ENCODE results near the gene VEGFA.
A peak's percentile ranks its signal among the peaks of the same experiment; 100 is the strongest.

The VEGFA gene

DNA sequence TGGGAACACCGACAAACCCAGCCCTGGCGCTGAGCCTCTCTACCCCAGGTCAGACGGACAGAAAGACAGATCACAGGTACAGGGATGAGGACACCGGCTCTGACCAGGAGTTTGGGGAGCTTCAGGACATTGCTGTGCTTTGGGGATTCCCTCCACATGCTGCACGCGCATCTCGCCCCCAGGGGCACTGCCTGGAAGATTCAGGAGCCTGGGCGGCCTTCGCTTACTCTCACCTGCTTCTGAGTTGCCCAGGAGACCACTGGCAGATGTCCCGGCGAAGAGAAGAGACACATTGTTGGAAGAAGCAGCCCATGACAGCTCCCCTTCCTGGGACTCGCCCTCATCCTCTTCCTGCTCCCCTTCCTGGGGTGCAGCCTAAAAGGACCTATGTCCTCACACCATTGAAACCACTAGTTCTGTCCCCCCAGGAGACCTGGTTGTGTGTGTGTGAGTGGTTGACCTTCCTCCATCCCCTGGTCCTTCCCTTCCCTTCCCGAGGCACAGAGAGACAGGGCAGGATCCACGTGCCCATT, 15.3 kb downstream of the VEGFA start:
- no peak for DNase-seq (ENCODE audit: low spot score)

GRCh38 chr6:43785904-43786303, 15.9 kb downstream of the VEGFA start:
- no peak for DNase-seq (ENCODE audit: low spot score)

- DNase-seq (ENCODE audit: low spot score) = no peak
These were observed 16.8 kb downstream of the VEGFA start for GRCh38 chr6:43786664-43787329.

- DNase-seq (ENCODE audit: low spot score) = no peak
These were observed 18.3 kb downstream of the VEGFA start for GRCh38 chr6:43788301-43788700.

DNA sequence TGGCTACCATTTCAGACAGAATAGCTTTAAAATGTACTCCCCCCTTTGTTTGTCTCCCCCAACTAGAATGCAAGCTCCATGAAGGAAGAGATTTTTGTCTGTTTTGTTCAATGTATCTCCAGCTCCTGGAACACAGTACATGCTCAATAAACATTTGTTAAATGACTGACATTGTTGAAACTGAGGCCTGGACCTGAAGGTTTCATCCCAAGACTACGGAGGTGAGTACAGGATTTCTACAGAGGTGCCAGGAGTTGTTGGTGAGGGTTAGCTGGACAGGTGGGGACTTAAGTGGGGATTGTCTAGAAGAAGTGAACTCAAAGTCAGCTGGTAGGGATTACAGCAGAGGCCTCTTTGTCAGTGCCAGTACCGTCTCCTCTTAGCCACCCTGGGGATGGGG, 19.4 kb downstream of the VEGFA start:
- DNase-seq (ENCODE audit: low spot score) = no peak

GRCh38 chr6:43790031-43790430, 20.0 kb downstream of the VEGFA start:
- DNase-seq (ENCODE audit: low spot score) = peak; percentile 66

DNA sequence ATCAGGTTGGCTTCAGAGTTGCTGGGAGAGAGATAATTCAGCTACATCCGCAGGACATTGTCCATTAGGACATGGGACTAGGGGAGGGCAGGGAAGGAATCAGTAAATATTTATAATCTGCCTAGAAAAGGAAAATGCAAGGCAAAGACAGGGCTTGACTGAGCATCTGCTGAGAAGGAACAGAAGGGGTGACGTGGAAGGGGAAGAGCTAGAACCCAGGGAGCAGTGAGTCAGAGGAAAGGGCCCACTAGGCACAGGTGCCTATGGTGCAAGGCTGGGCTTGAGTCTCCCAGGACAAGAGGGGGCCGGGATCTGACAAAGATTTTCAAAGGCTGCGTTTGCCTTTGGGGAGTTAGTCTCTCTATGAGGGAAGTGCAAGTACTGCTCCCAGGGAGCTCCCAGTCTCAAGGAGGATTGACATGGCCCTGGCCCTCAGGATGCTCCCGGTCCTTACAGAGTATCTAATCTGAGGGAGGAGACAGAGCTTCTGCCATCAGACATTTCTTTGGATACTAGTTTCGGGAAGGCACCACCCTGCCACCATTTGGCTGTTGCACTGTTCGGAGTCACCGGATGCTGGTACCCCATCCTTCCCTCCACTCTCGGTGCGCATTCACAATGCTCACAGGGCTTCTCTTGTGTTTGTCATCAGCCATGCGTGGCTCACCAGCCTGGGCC, 21.9 kb downstream of the VEGFA start:
- no peak for DNase-seq (ENCODE audit: low spot score)

- no peak for DNase-seq (ENCODE audit: low spot score)
These were observed 23.3 kb downstream of the VEGFA start for GRCh38 chr6:43793154-43793874.

- DNase-seq (ENCODE audit: low spot score) = no peak
These were observed 23.8 kb downstream of the VEGFA start for GRCh38 chr6:43793875-43794242.

DNA sequence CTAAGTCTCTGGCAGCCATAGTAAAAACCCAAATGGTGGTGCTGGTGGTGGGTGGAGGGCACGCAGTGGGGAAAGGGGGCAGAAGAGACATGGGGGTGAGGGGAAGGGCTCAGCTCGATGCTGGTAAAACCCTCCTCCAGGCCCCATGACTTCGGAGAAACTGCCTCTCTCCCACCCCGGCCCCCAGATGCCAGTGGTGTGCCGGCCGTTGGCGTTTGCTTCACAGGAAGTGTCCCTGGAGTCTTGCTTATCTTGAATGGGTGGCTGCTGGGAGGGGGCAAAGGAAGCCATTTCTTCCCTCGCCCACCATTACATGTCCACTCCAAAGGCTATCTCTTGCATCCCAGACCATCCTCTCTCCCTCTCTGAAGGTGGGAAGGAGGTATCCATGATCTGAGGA, 25.4 kb downstream of the VEGFA start:
- no peak for DNase-seq (ENCODE audit: low spot score)

- no peak for DNase-seq (ENCODE audit: low spot score)
These were observed 26.2 kb downstream of the VEGFA start for GRCh38 chr6:43796168-43796567.

- DNase-seq (ENCODE audit: low spot score) = no peak
These were observed 27.2 kb downstream of the VEGFA start for GRCh38 chr6:43796903-43797890.

- DNase-seq (ENCODE audit: low spot score) = no peak
These were observed 27.9 kb downstream of the VEGFA start for GRCh38 chr6:43797919-43798318.

GRCh38 chr6:43798688-43799444, 28.9 kb downstream of the VEGFA start:
- peak; percentile 67 for DNase-seq (ENCODE audit: low spot score)

DNA sequence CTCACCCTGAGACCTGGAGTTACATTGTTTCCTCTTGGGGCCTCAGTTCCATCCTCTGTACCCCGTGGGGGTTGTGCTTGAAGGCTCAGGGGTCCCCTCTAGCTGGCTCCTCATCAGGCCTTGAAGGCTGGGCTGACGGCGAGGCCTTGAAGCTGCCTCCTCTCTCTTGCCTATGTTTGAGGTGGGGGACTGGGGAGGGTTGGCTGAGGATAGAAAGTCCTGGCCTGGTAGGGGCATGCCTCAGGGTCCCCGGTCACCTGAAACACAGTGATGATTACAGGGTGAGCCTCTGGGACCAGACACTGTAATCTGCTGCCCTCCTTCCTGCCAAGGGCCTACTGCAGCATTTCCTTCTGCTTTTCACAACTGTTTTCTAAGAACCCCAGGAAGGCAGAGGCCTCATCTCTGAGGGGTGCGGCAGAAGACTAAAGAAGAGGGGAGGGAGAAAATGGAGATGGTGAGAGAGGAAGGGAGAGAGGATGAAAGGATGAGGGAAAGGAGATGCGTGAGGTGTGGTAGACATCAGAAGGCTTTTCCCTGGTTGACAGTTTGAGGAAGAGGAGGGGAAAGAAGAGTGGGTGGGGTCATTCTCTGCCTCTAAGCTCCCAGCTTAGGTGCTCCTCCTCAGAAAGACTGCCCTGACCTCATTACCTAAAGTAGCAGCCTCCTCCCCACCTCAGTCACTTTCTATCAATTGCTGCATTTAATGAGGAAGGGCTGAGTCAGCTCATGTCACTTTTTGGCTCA, 29.7 kb downstream of the VEGFA start:
- no peak for DNase-seq (ENCODE audit: low spot score)

DNA sequence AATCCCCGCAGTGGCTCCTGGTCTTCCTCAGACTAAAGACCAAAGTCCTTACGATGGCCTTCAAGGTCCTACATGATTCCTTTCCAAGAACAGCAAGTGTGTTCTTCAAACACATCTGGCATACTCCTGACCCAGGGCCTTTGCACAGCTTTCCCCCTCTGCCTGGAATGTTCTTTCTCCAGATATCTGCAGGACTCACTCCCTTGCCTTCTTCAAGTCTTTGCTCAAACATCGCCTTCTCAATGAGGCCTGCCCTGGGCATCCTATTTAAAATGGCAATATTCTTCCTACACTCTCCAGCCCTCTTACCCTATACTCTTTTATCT, 30.2 kb downstream of the VEGFA start:
- no peak for DNase-seq (ENCODE audit: low spot score)

DNA sequence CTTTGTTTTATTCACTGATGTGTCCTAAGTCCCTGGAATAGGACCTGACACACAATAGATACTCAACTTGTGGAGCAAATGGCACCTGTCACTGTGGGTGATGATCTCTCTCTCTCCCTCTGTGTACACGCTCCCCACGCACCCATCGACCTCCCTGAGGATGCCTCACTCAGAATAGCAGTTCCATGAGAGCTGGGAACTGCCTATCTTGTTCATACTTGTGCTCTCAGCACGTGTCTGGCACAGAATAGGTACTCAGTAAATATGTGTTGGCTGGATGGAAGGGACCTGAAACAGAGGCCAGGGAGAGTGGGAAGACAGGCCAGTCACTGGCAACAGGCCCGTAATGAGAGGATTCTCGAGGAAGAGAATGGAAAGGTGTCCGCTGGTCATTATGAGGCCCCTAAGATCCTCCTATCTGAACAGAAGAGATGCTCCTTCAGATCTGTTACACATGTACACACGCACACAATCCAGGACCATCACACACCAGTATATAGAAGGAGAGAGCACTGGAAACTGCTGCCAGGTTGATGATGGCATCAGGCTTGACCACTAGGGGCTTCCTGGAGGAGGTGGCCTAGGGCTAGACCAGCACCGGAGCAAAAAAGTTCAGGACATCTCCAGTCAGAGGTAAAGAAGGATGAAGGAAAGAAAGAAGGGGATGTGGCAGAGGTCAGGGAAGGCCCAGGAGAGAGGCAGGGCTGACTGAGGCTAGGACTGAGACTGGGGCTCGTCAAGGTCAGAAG, 30.9 kb downstream of the VEGFA start:
- no peak for DNase-seq (ENCODE audit: low spot score)

DNA sequence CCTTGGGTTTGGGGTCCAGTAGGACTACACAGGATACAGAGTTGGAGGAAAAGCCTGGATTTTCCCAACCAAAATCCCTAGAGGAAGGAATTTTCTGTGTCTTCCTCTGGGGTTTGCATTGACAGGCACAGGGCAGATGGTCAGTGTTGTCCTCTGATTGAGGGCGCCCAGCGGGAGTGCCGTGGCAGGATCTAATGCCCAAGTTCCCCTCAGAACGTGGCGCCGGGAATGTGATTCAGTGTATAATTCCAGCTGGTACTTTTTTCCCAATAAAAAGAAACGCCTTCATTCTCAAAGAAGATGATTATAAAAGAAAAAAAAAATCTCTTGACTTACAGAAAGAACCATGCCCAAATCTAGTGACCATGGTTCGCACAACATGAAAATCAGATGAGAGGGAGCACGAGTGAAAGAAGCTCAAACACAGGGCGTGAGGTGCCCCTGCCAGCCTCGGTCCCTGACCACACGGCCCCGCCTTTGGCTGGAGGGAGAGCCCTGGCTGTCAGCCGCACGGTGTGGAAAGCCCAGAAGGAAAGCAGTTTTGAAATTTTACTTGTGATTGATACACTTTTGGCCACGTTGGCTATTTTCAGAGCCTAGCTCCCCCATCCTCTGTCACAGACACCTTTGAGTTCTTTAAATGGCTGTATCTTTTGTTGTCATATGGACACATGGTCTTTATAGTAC, 31.6 kb downstream of the VEGFA start:
- no peak for DNase-seq (ENCODE audit: low spot score)
